AG10803 (cell line): ENCODE results near the gene CDKN2A.

Experiments used
- DNase-seq: peaks from one replicate; pipeline ENCODE4 v3.0.0; 2010; ENCODE audit warnings: low read depth
- H3K4me3 ChIP-seq: 2 replicates; pipeline ENCODE4 v1.5.1; 2011; ENCODE audit warnings: mild to moderate bottlenecking, low read length, control low read depth
- TF ChIP-seq, protein P1 (sequence below): conservative IDR thresholded peaks from 2 replicates; pipeline ENCODE4 v1.5.1; 2011; ENCODE audit warnings: mild to moderate bottlenecking, low read length, control low read depth, inconsistent platforms

Gene CDKN2A

DNA sequence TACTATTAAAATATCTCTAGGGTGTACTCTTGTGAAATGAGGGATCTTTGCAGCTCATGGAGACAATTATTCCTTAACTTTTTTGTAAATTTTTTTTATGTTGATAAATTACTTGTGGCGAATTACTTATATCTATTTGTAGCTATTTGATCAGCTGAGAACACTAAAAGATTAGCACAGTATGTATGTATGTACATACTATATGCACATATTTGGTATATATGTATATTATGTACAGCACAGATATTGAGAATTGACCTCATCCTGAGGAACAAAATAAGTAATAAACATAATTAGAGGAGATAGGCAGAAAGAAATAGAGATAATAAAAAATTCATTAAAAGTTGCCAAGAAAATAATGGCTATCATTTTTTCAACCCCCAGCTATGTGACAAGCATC, 11.8 kb downstream of the CDKN2A start:
- no peak overlapping the region for H3K4me3 ChIP-seq
- TF ChIP-seq, protein P1, sequence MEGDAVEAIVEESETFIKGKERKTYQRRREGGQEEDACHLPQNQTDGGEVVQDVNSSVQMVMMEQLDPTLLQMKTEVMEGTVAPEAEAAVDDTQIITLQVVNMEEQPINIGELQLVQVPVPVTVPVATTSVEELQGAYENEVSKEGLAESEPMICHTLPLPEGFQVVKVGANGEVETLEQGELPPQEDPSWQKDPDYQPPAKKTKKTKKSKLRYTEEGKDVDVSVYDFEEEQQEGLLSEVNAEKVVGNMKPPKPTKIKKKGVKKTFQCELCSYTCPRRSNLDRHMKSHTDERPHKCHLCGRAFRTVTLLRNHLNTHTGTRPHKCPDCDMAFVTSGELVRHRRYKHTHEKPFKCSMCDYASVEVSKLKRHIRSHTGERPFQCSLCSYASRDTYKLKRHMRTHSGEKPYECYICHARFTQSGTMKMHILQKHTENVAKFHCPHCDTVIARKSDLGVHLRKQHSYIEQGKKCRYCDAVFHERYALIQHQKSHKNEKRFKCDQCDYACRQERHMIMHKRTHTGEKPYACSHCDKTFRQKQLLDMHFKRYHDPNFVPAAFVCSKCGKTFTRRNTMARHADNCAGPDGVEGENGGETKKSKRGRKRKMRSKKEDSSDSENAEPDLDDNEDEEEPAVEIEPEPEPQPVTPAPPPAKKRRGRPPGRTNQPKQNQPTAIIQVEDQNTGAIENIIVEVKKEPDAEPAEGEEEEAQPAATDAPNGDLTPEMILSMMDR, result no peak
- no peak for DNase-seq

DNA sequence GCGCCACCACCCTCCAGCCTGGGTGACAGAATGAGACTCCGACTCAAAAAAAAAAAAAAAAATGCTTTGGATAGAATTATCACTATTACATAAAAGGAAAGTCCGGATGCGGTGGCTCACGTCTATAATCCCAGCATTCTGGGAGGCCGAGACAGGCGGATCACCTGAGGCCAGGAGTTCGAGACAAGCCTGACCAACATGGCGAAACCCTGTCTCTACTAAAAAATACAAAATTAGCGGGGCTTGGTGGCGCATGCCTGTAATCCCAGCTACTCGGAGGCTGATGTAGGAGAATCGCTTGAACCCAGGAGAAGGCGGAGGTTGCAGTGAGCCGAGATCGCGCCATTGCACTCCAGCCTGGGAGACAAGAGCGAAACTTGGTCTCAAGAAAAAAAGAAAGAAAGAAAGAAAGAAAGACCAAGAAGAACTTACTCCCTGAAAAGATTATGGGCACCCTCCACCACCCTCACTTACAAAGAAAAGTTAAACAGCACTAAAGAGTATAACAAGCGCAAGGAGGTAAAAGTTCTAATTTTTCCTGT, 17.8 kb downstream of the CDKN2A start:
- TF ChIP-seq, protein P1, result no peak

DNA sequence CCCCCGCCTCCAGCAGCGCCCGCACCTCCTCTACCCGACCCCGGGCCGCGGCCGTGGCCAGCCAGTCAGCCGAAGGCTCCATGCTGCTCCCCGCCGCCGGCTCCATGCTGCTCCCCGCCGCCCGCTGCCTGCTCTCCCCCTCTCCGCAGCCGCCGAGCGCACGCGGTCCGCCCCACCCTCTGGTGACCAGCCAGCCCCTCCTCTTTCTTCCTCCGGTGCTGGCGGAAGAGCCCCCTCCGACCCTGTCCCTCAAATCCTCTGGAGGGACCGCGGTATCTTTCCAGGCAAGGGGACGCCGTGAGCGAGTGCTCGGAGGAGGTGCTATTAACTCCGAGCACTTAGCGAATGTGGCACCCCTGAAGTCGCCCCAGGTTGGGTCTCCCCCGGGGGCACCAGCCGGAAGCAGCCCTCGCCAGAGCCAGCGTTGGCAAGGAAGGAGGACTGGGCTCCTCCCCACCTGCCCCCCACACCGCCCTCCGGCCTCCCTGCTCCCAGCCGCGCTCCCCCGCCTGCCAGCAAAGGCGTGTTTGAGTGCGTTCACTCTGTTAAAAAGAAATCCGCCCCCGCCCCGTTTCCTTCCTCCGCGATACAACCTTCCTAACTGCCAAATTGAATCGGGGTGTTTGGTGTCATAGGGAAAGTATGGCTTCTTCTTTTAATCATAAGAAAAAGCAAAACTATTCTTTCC, 19.3 kb downstream of the CDKN2A start:
- peak; percentile 47 for DNase-seq
- peak overlapping the region; percentile 68 for H3K4me3 ChIP-seq
- TF ChIP-seq, protein P1, result no peak

More for the DNA sequence above, 17.8 kb downstream of the CDKN2A start:
- DNase-seq, result no peak
- no peak overlapping the region for H3K4me3 ChIP-seq

DNA sequence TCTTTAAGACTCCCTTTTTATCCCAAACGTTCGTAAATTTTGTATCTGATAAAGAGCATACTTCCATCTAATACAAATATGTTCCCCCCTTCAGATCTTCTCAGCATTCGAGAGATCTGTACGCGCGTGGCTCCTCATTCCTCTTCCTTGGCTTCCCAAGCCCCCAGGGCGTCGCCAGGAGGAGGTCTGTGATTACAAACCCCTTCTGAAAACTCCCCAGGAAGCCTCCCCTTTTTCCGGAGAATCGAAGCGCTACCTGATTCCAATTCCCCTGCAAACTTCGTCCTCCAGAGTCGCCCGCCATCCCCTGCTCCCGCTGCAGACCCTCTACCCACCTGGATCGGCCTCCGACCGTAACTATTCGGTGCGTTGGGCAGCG, 19.9 kb downstream of the CDKN2A start:
- H3K4me3 ChIP-seq, result peak overlapping the region; percentile 68
- TF ChIP-seq, protein P1, result no peak
- DNase-seq, result no peak

DNA sequence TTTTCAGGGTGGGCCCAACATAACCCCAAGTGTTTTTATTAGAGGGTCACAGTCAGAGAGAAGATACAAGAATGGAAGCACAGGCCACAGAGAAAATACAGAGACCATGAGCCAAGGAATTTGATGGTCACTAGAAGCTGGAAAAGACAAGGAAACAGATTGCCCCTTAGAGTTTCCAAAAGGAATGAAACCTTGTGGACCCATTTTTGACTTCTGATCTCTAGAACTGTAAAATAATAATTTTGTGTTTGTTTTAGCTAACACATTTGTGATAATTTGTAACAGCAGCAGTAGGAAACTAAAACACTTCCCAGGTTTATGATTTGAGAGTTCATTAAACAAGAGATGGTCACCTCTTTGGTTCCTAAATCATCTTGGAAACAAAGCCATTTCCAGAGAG, 21.8 kb downstream of the CDKN2A start:
- no peak for DNase-seq
- H3K4me3 ChIP-seq, result no peak overlapping the region
- TF ChIP-seq, protein P1, result no peak

DNA sequence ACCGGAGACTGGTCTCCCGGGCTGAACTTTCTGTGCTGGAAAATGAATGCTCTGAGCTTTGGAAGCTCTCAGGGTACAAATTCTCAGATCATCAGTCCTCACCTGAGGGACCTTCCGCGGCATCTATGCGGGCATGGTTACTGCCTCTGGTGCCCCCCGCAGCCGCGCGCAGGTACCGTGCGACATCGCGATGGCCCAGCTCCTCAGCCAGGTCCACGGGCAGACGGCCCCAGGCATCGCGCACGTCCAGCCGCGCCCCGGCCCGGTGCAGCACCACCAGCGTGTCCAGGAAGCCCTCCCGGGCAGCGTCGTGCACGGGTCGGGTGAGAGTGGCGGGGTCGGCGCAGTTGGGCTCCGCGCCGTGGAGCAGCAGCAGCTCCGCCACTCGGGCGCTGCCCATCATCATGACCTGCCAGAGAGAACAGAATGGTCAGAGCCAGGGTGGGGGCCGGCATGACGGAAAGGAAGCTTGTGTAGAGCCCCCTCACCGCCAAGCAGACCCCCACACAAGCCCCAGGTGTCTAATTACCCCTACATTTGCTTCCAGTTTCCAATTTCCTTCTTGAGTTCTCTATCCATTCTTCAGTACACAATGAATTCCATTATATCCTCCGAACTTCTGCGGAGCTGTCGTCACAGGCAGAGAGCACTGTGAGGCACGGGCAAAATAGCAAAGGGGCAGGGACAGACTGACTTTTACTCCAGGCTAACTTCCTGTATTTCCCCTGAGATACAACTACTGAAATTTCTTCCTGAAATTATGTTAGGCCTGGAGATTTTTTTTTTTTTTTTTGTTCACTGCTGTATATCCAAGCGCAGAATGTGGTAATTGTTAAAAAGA, 23.2 kb downstream of the CDKN2A start:
- no peak for DNase-seq
- H3K4me3 ChIP-seq, result no peak overlapping the region
- TF ChIP-seq, protein P1, result no peak
